ENCODE data around the gene FAM163B. TPM values are rescaled to one million over a fixed set of nuclear protein-coding genes. Genes with fewer than 3 reads are reported as not detected.

FAM163B gene
- total RNA-seq, 2 donors from 2014 or later = not detected

GRCh38 chr9:133583111-133583510 is 26.1 kb downstream of the FAM163B start:
- H3K27me3 Mint-ChIP-seq (ENCODE audit: insufficient read depth) = no peaks in the 10 kb centered on the region
- no peak overlapping the region for H3K4me3 Mint-ChIP-seq
- H3K4me1 Mint-ChIP-seq = peaks cover 31% of the 10 kb centered on the region
- Histone ChIP-seq H3K4me1 (ENCODE audit: control insufficient read depth, insufficient read depth, low read length) (peaks cover 4% of the 10 kb centered on the region), H3K27me3 (ENCODE audit: control insufficient read depth, insufficient read depth, low read length, poor library complexity, severe bottlenecking) (no peaks in the 10 kb centered on the region), H3K9ac (ENCODE audit: extremely low read depth, low read length, poor library complexity, severe bottlenecking) (no peak overlapping the region), H3K36me3 (ENCODE audit: control insufficient read depth, insufficient read depth, low read length) (no peaks in the 10 kb centered on the region), H3K4me3 (ENCODE audit: low read length) (no peak overlapping the region), H3K27ac (ENCODE audit: low read depth, low read length) (no peak overlapping the region), H3K9me3 (ENCODE audit: control insufficient read depth, low read length) (no peaks in the 10 kb centered on the region)
- H3K36me3 Mint-ChIP-seq (ENCODE audit: low read depth) = no peaks in the 10 kb centered on the region
- no peak overlapping the region for H3K27ac Mint-ChIP-seq
- no peak for DNase-seq
- no peaks in the 10 kb centered on the region for H3K9me3 Mint-ChIP-seq
- WGBS, 2 experiments (ENCODE audit: insufficient coverage in 1 of 2, insufficient read length in 1 of 2) = 94 to 100% methylated on average over 3 of the region's 3 CpGs
- TF ChIP-seq CTCF (conservative IDR thresholded peaks at IDR 0.05) = no peak

DNA sequence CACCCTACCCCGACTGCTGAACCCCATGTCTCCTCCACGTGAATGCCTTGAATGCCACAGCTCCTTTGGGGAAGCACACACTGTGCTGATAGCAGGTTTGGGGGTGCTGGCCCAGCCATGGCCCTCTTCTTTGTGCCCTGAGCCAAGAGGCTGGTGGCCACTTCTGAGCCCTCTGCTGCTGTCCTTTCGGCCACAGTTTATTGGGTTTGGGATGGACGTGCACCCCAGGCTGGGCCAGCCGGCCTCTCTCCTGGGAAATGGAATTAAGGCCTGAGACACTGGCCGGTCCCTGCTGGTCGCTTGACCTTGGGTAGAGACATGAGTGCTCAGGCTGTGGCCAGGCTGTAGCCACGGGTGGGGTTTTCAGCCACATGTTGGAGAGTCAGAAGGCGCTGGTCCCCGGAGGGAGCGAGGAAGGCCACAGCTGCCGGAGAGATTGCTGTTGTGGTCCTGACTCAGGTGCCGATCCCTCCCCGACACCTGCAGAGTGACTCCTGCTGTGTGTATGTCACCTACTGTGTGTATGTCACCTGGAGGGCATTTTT is 26.6 kb downstream of the FAM163B start:
- H3K36me3 Mint-ChIP-seq (ENCODE audit: low read depth) = no peaks in the 10 kb centered on the region
- H3K4me3 ChIP-seq (ENCODE audit: low read length) = no peak overlapping the region
- H3K27me3 Mint-ChIP-seq (ENCODE audit: insufficient read depth) = no peaks in the 10 kb centered on the region
- H3K4me3 Mint-ChIP-seq = no peak overlapping the region
- no peaks in the 10 kb centered on the region for H3K36me3 ChIP-seq (ENCODE audit: control insufficient read depth, insufficient read depth, low read length)
- H3K9ac ChIP-seq (ENCODE audit: extremely low read depth, low read length, poor library complexity, severe bottlenecking) = no peak overlapping the region
- no peak overlapping the region for H3K27ac ChIP-seq (ENCODE audit: low read depth, low read length)
- H3K9me3 ChIP-seq (ENCODE audit: control insufficient read depth, low read length) = no peaks in the 10 kb centered on the region
- DNase-seq = no peak
- no peak overlapping the region for H3K27ac Mint-ChIP-seq
- H3K4me1 Mint-ChIP-seq = peaks cover 31% of the 10 kb centered on the region
- 93 to 95% methylated on average over 11 to 14 of the region's 14 CpGs for WGBS, 2 experiments (ENCODE audit: insufficient coverage in 1 of 2, insufficient read length in 1 of 2)
- no peak for TF ChIP-seq CTCF (conservative IDR thresholded peaks at IDR 0.05)
- peaks cover 4% of the 10 kb centered on the region for H3K4me1 ChIP-seq (ENCODE audit: control insufficient read depth, insufficient read depth, low read length)
- H3K27me3 ChIP-seq (ENCODE audit: control insufficient read depth, insufficient read depth, low read length, poor library complexity, severe bottlenecking) = no peaks in the 10 kb centered on the region
- H3K9me3 Mint-ChIP-seq = no peaks in the 10 kb centered on the region

DNA sequence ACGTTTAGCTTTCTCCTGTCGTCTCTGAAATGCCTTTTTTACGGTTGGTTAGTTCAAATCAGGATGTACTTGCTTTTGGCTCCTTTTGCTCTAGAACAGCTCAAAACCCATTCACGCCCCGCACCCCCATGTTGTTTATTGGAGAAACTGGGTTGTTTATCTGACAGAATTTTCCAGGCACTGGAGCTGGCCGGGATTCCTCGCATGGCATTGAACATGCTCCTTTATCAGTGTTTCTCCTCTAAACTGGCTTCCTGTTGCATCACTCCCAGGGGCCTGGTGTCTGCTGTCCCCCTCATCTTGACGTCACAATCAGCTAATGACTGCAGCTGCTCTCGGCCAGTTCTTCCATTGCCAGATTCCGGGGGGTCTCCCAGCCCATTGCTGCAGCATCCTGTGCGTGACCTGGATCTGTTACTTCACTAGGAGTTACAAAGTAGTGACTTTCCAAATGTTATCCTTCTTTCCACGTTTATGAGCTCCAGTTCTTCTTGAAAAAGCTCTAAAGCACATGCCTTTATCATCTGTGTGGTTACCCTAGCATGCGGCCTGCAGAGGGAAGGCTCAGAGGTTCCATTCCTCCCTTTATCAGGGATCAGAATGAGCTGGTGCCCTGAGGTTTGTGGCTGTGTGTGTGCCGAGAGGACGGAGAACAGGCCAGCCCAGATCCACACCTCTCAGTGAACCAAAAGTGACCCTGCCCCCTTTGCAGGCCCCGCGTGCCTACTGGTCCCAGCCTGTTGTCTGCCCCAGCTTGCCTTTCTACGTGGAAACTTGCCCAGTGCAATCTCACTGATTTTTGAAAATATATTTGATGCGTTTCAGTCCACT is 27.5 kb downstream of the FAM163B start:
- peaks cover 31% of the 10 kb centered on the region for H3K4me1 Mint-ChIP-seq
- H3K36me3 ChIP-seq (ENCODE audit: control insufficient read depth, insufficient read depth, low read length) = no peaks in the 10 kb centered on the region
- 90 to 91% methylated on average over 17 to 19 of the region's 19 CpGs for WGBS, 2 experiments (ENCODE audit: insufficient coverage in 1 of 2, insufficient read length in 1 of 2)
- no peak overlapping the region for H3K4me3 Mint-ChIP-seq
- peaks cover 4% of the 10 kb centered on the region for H3K4me1 ChIP-seq (ENCODE audit: control insufficient read depth, insufficient read depth, low read length)
- no peak overlapping the region for H3K4me3 ChIP-seq (ENCODE audit: low read length)
- TF ChIP-seq CTCF (conservative IDR thresholded peaks at IDR 0.05) = no peak
- H3K9ac ChIP-seq (ENCODE audit: extremely low read depth, low read length, poor library complexity, severe bottlenecking) = no peak overlapping the region
- H3K36me3 Mint-ChIP-seq (ENCODE audit: low read depth) = no peaks in the 10 kb centered on the region
- H3K27ac ChIP-seq (ENCODE audit: low read depth, low read length) = no peak overlapping the region
- H3K9me3 ChIP-seq (ENCODE audit: control insufficient read depth, low read length) = no peaks in the 10 kb centered on the region
- no peak for DNase-seq
- H3K27me3 Mint-ChIP-seq (ENCODE audit: insufficient read depth) = no peaks in the 10 kb centered on the region
- no peaks in the 10 kb centered on the region for H3K27me3 ChIP-seq (ENCODE audit: control insufficient read depth, insufficient read depth, low read length, poor library complexity, severe bottlenecking)
- H3K9me3 Mint-ChIP-seq = no peaks in the 10 kb centered on the region
- H3K27ac Mint-ChIP-seq = no peak overlapping the region

Measured in endodermal cell (in vitro differentiated cells).